Measurements from ENCODE around the gene EDEM1.

The EDEM1 gene

DNA sequence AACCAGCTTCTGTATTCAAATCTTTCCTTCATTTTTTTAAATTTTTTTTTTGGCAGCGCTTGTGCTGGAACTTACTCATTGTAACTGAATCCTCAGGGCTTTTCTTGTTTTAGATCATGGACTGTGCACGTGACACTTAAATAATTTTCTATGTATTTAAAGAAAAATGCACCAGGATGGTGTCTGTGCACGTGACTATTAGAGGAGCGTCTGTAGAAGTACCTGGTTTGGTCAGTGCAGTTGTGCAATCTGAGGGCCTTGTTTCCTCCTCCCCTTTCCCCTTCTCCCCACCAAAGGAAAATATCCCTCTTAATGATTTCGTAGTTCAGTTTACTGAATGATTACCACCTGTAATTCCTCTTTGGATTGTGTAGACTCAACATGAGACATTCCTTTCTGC lies 31.3 kb downstream of the EDEM1 start:
- TF ChIP-seq, protein P1, sequence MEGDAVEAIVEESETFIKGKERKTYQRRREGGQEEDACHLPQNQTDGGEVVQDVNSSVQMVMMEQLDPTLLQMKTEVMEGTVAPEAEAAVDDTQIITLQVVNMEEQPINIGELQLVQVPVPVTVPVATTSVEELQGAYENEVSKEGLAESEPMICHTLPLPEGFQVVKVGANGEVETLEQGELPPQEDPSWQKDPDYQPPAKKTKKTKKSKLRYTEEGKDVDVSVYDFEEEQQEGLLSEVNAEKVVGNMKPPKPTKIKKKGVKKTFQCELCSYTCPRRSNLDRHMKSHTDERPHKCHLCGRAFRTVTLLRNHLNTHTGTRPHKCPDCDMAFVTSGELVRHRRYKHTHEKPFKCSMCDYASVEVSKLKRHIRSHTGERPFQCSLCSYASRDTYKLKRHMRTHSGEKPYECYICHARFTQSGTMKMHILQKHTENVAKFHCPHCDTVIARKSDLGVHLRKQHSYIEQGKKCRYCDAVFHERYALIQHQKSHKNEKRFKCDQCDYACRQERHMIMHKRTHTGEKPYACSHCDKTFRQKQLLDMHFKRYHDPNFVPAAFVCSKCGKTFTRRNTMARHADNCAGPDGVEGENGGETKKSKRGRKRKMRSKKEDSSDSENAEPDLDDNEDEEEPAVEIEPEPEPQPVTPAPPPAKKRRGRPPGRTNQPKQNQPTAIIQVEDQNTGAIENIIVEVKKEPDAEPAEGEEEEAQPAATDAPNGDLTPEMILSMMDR (IDR thresholded peaks at IDR 0.05; ENCODE audit: poor library complexity, severe bottlenecking) = no peak
- H3K9me3 ChIP-seq (ENCODE audit: severe bottlenecking) = no peaks in the 10 kb centered on the region
- H3K36me3 ChIP-seq (ENCODE audit: low read depth) = peaks cover 58% of the 10 kb centered on the region

DNA sequence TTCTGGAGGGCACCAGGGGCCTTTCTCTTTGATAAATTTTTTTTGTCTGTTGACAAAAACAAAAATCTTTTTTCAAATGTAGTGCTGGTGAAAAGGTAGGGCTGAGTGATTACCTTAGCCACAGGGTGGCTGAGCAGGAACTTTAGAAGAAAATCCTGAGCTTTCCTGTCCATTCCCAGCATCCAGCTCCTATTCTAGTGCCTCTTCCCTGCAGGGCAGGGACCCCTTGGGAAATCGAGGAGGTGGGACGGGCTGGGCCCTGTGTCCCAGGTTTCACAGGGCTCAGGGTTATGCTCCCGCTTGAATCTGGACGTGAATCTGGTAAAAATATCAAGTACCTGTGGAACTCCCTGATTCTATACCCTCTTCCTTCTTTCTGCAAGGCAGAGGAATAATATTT lies 31.7 kb downstream of the EDEM1 start:
- H3K4me3 ChIP-seq (ENCODE audit: severe bottlenecking) = no peak overlapping the region
- DNase-seq (ENCODE audit: low spot score) (no peak), ATAC-seq (ENCODE audit: low read depth) (no peak)
- no peak overlapping the region for H3K27ac ChIP-seq (ENCODE audit: poor library complexity, severe bottlenecking)
- H3K36me3 ChIP-seq (ENCODE audit: low read depth) = peaks cover 54% of the 10 kb centered on the region
- no peaks in the 10 kb centered on the region for H3K9me3 ChIP-seq (ENCODE audit: severe bottlenecking)
- no peaks in the 10 kb centered on the region for H3K4me1 ChIP-seq (ENCODE audit: insufficient read depth, poor library complexity, severe bottlenecking)
- no peaks in the 10 kb centered on the region for H3K27me3 ChIP-seq (ENCODE audit: insufficient read depth, poor library complexity, severe bottlenecking)
- TF ChIP-seq, protein P1 (IDR thresholded peaks at IDR 0.05; ENCODE audit: poor library complexity, severe bottlenecking) = no peak

More for the DNA sequence above, 31.3 kb downstream of the EDEM1 start:
- H3K27me3 ChIP-seq (ENCODE audit: insufficient read depth, poor library complexity, severe bottlenecking) = no peaks in the 10 kb centered on the region
- DNase-seq (ENCODE audit: low spot score) (no peak), ATAC-seq (ENCODE audit: low read depth) (no peak)
- H3K4me3 ChIP-seq (ENCODE audit: severe bottlenecking) = no peak overlapping the region
- H3K27ac ChIP-seq (ENCODE audit: poor library complexity, severe bottlenecking) = no peak overlapping the region
- no peaks in the 10 kb centered on the region for H3K4me1 ChIP-seq (ENCODE audit: insufficient read depth, poor library complexity, severe bottlenecking)

DNA sequence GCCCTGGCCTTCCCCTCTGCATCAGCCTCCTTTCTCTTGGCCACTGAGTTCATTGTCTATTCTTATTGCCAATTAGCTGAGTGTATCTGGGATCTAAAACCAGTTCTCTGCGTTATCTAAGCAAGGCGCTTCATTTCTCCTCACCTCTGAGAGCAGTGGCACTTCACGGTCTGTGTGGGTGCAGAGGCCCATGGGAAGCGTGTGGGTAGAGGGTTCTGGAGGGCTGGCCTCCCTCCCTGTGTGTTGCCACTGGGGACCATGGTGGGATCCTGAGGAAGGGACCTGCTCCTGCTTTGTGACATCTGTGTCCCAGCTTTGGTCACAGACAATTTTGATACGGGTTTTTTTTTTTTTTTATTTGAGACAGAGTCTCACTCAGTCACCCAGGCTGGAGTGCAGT lies 32.7 kb downstream of the EDEM1 start:
- Histone ChIP-seq H3K27ac (ENCODE audit: poor library complexity, severe bottlenecking) (no peak overlapping the region), H3K4me3 (ENCODE audit: severe bottlenecking) (no peak overlapping the region), H3K36me3 (ENCODE audit: low read depth) (peaks cover 44% of the 10 kb centered on the region), H3K27me3 (ENCODE audit: insufficient read depth, poor library complexity, severe bottlenecking) (no peaks in the 10 kb centered on the region), H3K9me3 (ENCODE audit: severe bottlenecking) (no peaks in the 10 kb centered on the region), H3K4me1 (ENCODE audit: insufficient read depth, poor library complexity, severe bottlenecking) (no peaks in the 10 kb centered on the region)
- DNase-seq (ENCODE audit: low spot score) = no peak
- TF ChIP-seq, protein P1 (IDR thresholded peaks at IDR 0.05; ENCODE audit: poor library complexity, severe bottlenecking) = no peak
- ATAC-seq (ENCODE audit: low read depth) = no peak

DNA sequence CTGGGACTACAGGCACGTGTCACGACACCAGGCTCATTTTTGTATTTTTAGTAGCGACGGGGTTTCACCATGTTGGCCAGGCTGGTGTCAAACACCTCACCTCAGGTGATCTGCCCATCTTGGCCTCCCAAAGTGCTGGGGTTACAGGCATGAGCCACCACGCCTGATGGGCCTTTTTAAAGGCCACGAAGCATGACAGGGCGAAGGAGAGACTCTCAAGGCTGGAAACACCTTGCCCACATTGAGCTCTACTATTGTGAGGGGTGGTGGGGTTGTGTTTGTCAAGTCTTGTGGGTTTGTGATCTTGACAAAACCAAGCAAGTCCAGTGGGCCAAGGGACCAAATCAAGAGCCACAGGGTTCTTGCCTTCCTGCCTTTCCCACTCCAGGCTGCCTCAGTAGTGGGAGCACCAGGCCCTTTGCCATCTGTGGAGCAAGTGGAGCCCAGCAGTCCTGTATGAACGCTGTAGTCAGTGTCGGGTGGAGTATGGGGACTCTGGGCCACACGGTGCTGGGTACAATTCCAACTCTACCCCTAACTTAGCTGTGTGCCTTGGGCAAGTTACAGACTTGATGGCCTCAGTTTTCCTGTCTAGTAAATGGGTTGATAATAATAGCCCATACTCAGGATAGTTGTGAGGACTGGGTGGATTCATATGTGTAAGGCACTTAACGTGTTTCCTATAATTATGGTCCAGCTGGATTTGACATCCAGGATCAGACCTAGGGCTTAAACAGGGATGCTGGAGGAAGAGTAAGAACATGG lies 33.3 kb downstream of the EDEM1 start:
- no peak overlapping the region for H3K27ac ChIP-seq (ENCODE audit: poor library complexity, severe bottlenecking)
- TF ChIP-seq, protein P1 (IDR thresholded peaks at IDR 0.05; ENCODE audit: poor library complexity, severe bottlenecking) = no peak
- no peak overlapping the region for H3K4me3 ChIP-seq (ENCODE audit: severe bottlenecking)
- DNase-seq (ENCODE audit: low spot score) (no peak), ATAC-seq (ENCODE audit: low read depth) (0 out of 3 replicates have a peak, but pooled peaks have one; percentile 10)
- H3K36me3 ChIP-seq (ENCODE audit: low read depth) = peaks cover 37% of the 10 kb centered on the region
- H3K27me3 ChIP-seq (ENCODE audit: insufficient read depth, poor library complexity, severe bottlenecking) = no peaks in the 10 kb centered on the region
- H3K9me3 ChIP-seq (ENCODE audit: severe bottlenecking) = no peaks in the 10 kb centered on the region
- H3K4me1 ChIP-seq (ENCODE audit: insufficient read depth, poor library complexity, severe bottlenecking) = no peaks in the 10 kb centered on the region

DNA sequence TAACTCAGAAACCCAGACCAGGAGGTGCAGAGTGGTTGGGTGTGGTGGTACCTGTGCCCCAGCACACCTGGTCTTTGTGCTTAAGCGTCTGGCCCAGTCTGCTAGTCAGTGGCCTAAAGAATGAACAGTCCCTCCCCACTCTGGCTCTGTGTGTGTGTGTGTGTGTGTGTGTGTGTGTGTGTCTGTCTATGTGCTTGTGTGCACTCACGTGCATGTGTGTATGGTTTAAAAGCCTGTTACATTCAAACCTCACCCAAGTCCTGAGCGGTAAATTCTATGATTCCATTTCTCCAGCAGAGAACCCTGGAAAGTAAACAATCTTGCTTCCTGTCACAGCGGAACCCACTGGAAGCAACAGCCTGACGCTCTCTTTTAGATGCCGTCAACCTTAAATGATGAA lies 34.2 kb downstream of the EDEM1 start:
- Histone ChIP-seq H3K4me1 (ENCODE audit: insufficient read depth, poor library complexity, severe bottlenecking) (no peaks in the 10 kb centered on the region), H3K27ac (ENCODE audit: poor library complexity, severe bottlenecking) (no peak overlapping the region), H3K27me3 (ENCODE audit: insufficient read depth, poor library complexity, severe bottlenecking) (no peaks in the 10 kb centered on the region), H3K9me3 (ENCODE audit: severe bottlenecking) (peaks cover 1% of the 10 kb centered on the region), H3K4me3 (ENCODE audit: severe bottlenecking) (no peak overlapping the region), H3K36me3 (ENCODE audit: low read depth) (peaks cover 29% of the 10 kb centered on the region)
- DNase-seq (ENCODE audit: low spot score) (no peak), ATAC-seq (ENCODE audit: low read depth) (no peak)
- TF ChIP-seq, protein P1 (IDR thresholded peaks at IDR 0.05; ENCODE audit: poor library complexity, severe bottlenecking) = no peak
